Psoas muscle (tissue), 8 donors: ENCODE data around the gene TNFRSF14. TPM values are rescaled to one million over a fixed set of nuclear protein-coding genes. Genes with fewer than 3 reads are reported as not detected.

ENCODE experiments used
- ATAC-seq, 4 donors: fragments of 200-7000 bp; cut with Tn5 transposase; one replicate each; pipeline ENCODE4 v1.9.1; 2020; ENCODE audit warnings: moderate library complexity in 3 of 4, mild to moderate bottlenecking in 2 of 4
- DNase-seq, 2 donors: peaks; one replicate each; pipeline ENCODE4 v3.0.0-alpha.2; 2020
- H3K27ac ChIP-seq: fragments of 200-600 bp; one replicate; pipeline ENCODE4 v1.8.0; 2022
- H3K27me3 ChIP-seq, 3 donors: fragments of 200-600 bp in 1 of 3; one replicate each; pipeline versions ENCODE4 v1.6.1 to v1.8.0; 2013 to 2022; ENCODE audit warnings: low read length in 2 of 3, mild to moderate bottlenecking in 2 of 3, moderate library complexity in 1 of 3; ENCODE audit not compliant: insufficient read depth in 3 of 3
- H3K36me3 ChIP-seq, 2 donors: fragments of 200-600 bp in 1 of 2; one replicate each; pipeline versions ENCODE4 v1.6.1 to v1.8.0; 2013 to 2022; ENCODE audit warnings: low read depth in 1 of 2, mild to moderate bottlenecking in 1 of 2, moderate library complexity in 1 of 2; ENCODE audit not compliant: insufficient read depth in 1 of 2
- H3K4me1 ChIP-seq: fragments of 200-600 bp; one replicate; pipeline ENCODE4 v1.8.0; 2022
- H3K4me3 ChIP-seq: fragments of 200-600 bp; one replicate; pipeline ENCODE4 v1.8.0; 2022; ENCODE audit warnings: mild to moderate bottlenecking
- H3K9me3 ChIP-seq: fragments of 200-600 bp; one replicate; pipeline ENCODE4 v1.8.0; 2022
- CTCF ChIP-seq: fragments of 200-600 bp; IDR thresholded peaks from one replicate; pipeline ENCODE4 v1.8.0; 2022; ENCODE audit warnings: antibody characterized with exemption
- whole genome bisulfite sequencing, 3 donors: extraction: QIAGEN DNeasy Blood & Tissue Kit; methylation state at CpG; one replicate each; pipeline versions ENCODE4 v1.1.6 to v1.1.7; 2013; 5-methylcytosine and 5-hydroxymethylcytosine counted together
- intact Hi-C, 2 donors: fragments of 100-400 bp; cut with DNase I; formaldehyde crosslinking; loops; one replicate each; pipeline versions ENCODE4 v1.11.0 to v1.14.2; 2022
- polyA plus RNA-seq, 3 donors: library from polyadenylated mRNA; stranded (reverse); fragments of 200-250 nt; gene quantifications; one replicate each; pipeline ENCODE4 v1.2.3, GENCODE V29; 2013
- total RNA-seq, 4 donors: library from RNA; stranded (reverse); fragmentation: NEBNext Ultra II Directional in 2 of 4; extraction: Animal tissue kit (Norgen Biotek cat#: 25700) in 2 of 4; gene quantifications; one replicate each; pipeline versions ENCODE4 v1.2.1 to v1.2.4, GENCODE V29; 2021 to 2023
- donor health status: healthy with polysubstance abuse.
- donor health status: DM: no; HTN: no; CAD: no; lungs with moderate emphysema.
- donor health status: Bipolar disorder and iron deficiency.
- donor health status: healthy.
- donor health status: DM: yes; HTN: yes; CAD: no.
- donor health status: DM: no; HTN: no; CAD: no.
- donor health status: DM: no; HTN: no; CAD: no.
- donor health status: DM: yes; HTN: yes; CAD: no.

Gene TNFRSF14
- total and polyA plus RNA-seq, 7 donors, result 6.2 to 10.8 (median 8.2) TPM

GRCh38 chr1:2556678-2557481, 709 bp downstream of the TNFRSF14 start:
- H3K36me3 ChIP-seq, result no peaks in the 10 kb centered on the region
- H3K27ac ChIP-seq, result peak overlapping the region; percentile 74
- H3K9me3 ChIP-seq, result no peaks in the 10 kb centered on the region
- TF ChIP-seq CTCF, result no peak
- peaks cover 0 to 7% (median 3%) of the 10 kb centered on the region in 3 donors for H3K27me3 ChIP-seq
- no peaks in the 10 kb centered on the region for H3K4me1 ChIP-seq
- peak overlapping the region; percentile 76 for H3K4me3 ChIP-seq
- ATAC-seq (peak; percentile 4 to 30 (median 16)), DNase-seq (no peak)
- 15 to 20% (median 17%) methylated on average over 22 to 24 of the region's 24 CpGs for WGBS, 3 donors
- intact Hi-C loops, result no loop called here

DNA sequence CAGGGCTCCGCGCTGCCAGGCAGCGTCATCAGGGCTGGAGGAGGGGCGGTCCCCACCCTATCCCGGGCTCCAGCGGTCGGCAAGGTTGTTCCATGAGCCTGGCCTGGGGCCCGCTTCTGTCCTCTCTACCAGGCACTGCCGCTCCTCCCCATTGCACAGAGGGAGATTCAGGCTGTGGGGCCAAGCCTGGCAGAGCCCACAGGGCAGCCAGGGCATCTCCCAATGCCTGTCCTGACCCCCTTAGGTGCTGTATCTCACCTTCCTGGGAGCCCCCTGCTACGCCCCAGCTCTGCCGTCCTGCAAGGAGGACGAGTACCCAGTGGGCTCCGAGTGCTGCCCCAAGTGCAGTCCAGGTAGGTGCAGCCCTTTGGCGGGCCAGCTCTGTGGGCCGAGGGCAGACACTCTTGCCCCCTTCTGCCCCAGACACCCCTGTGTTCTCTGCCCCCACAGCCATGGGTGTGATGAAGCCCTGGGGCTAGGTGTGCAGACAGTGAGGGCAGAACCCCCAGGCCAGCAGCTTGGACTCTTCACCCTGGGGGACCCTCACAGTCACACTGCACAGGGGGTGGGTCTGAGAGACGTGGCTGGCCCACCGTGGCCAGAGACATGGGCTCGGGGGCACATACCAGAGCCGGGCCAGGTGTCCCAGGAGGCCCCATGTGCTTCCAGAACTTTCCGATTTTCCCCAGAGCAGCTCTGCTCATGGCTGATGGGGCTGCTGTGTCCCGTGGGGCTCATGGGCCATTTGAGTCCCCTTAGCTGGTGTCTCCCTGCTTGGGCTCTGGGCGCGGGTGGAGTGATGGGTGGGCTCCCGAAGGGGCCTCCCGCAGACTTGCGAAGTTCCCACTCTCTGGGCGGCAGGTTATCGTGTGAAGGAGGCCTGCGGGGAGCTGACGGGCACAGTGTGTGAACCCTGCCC, 1.6 kb downstream of the TNFRSF14 start:
- Histone ChIP-seq H3K4me3 (peak overlapping the region; percentile 76), H3K9me3 (no peaks in the 10 kb centered on the region), H3K36me3 (no peaks in the 10 kb centered on the region), H3K27ac (no peak overlapping the region), H3K27me3 (peaks cover 0 to 7% (median 3%) of the 10 kb centered on the region in 3 donors), H3K4me1 (no peaks in the 10 kb centered on the region)
- WGBS, 3 donors, result 81 to 89% (median 83%) methylated on average over 29 to 30 of the region's 30 CpGs
- DNase-seq (no peak), ATAC-seq (no peak)
- TF ChIP-seq CTCF, result no peak
- intact Hi-C loops, result no loop called here

- no peaks in the 10 kb centered on the region for H3K9me3 ChIP-seq
- DNase-seq, result no peak
- peaks cover 0 to 7% (median 3%) of the 10 kb centered on the region in 3 donors for H3K27me3 ChIP-seq
- H3K27ac ChIP-seq, result no peak overlapping the region
- no peak for ATAC-seq
- no peak for TF ChIP-seq CTCF
- H3K4me3 ChIP-seq, result no peak overlapping the region
- H3K36me3 ChIP-seq, result no peaks in the 10 kb centered on the region
- H3K4me1 ChIP-seq, result no peaks in the 10 kb centered on the region
- intact Hi-C loops, result no loop called here
- 93 to 97% (median 95%) methylated on average over 12 of the region's 12 CpGs for WGBS, 3 donors
Measured at GRCh38 chr1:2558420-2558819, 2.2 kb downstream of the TNFRSF14 start.

DNA sequence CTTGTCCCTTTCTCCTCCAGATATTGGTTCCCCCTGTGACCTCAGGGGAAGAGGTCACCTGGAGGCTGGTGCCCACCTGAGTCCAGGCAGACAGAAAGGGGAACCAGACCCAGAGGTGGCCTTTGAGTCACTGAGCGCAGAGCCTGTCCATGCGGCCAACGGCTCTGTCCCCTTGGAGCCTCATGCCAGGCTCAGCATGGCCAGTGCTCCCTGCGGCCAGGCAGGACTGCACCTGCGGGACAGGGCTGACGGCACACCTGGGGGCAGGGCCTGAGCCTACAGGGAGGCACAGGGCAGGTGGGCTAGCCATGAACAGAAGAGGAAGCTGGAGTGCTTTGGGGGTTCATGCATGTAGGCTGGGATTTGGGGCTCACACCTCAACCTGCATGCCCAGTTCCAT, 2.7 kb downstream of the TNFRSF14 start:
- no peak overlapping the region for H3K27ac ChIP-seq
- H3K9me3 ChIP-seq, result no peaks in the 10 kb centered on the region
- no peak for ATAC-seq
- no peak for TF ChIP-seq CTCF
- no peaks in the 10 kb centered on the region for H3K4me1 ChIP-seq
- no peak for DNase-seq
- H3K27me3 ChIP-seq, result peaks cover 0 to 7% (median 3%) of the 10 kb centered on the region in 3 donors
- no peaks in the 10 kb centered on the region for H3K36me3 ChIP-seq
- 87 to 94% (median 93%) methylated on average over 6 of the region's 6 CpGs for WGBS, 3 donors
- no peak overlapping the region for H3K4me3 ChIP-seq
- intact Hi-C loops, result no loop called here
